ENCODE data around the gene STPG2.
"Not testable (repeated sequence)": the region's sequence is repeated elsewhere in the genome, so short reads cannot be mapped to it uniquely, and the experiment has no call there.

The STPG2 gene

DNA sequence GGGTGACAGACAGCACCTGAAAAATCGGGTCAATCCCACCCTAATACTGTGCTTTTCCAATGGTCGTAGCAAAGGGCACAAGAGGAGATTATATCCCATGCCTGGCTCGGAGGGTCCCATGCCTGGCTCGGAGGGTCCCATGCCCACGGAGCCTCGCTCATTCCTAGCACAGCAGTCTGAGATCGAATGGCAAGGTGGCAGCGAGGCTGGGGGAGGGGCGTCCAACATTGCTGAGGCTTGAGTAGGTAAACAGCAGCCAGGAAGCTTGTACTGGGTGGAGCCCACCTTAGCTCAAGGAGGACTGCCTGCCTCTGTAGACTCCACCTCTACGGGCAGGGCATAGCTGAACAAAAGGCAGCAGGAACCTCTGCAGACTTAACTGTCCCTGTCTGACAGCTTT, 365.1 kb downstream of the STPG2 start:
- no peak for DNase-seq

DNA sequence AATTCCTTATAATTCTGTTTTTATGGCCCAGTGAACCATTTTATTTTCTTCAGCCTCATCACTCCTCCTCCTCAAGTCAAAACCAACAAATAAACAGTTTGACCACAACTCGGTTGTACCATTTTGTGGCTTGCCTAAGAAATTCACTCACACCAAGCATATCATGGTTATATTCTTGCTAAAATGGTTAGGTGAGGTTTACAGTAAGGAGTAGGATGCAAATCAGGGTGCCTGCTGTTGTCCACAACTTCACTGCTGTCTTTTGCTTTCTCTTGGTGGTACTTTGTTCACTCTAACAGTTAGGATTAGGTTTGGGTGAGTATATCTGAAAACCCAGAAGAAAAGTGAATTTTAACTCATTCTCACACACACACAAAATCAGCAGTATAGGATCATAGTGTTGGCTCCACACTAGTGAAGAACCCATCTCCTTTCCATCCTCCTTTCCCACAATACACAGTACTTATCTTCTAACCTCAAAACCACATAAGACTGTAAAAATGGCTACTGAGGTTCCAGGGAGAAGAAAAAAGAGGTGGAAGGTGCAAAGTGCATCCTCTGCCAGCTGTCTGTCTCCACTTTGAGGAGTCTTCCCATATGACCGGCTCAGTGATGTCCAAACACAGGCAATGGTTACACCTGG, 368.8 kb downstream of the STPG2 start:
- no peak for DNase-seq

DNA sequence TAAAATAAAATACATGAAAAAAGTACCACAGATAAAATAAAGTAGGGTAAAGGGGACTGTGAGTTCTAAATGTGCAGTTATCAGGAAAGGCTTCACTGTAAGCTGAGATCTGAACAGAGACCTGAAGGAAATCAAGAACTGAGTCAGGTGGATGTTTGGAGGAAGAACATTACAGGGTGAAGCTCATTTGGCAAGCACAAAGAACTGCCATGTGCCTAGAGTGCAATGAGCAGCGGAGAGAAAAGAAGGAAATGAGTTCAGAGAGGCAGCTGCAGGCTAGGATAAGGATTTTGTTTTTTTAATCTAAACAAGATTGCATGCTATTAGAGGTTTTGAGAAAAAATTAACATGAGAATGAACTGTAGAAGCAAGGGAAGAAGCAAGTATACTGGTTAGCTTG, 373.1 kb downstream of the STPG2 start:
- no peak for DNase-seq

DNA sequence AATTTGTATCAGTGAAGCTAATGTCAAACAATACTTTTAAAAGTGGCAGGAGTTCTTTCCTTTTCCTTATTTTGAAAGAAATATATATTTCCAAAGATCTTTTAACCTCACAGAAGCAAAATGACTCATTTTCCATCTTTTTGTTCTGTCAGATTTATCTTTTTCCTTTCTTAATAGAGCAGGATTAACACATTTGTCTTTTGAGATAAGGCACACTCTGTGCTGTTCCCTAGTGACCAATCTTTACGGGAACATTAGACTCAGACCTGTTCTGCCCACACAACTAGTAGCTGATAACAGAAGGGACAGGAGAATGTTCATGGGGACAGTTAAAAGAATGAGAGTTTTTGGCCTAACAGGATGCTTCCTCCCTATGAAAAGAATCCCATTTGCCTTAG, 381.2 kb downstream of the STPG2 start:
- DNase-seq: no peak

DNA sequence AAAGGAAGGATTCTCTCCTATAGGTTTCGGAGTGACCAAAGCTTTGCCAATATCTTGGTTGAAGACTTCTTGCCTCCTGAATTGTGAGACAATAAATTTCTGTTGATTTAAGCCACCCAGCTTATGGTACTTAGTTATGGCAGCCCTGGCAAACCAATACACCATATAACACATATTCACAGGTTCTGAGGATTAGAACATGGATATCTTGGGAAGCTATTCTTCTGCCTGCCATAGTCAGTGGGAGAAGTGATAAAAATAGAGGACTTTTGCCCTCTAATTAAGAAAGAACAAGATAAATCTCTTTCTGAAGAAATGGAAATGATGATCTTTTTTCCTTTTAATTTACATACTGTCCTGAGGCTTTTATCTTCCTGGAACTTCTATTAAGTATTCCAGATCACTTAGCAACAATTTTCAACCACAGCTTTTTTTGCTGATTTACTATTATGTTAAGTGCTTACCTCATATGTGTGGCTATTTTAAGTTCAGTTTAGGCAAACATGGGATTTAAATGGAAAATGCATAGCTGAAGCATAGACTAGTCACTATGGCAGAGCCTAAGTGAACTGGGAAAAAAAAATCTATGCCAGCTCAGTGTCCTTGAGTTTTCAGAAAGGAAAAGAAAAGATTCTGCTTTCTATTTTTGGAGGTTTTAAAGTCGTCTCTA, 381.7 kb downstream of the STPG2 start:
- DNase-seq: no peak

DNA sequence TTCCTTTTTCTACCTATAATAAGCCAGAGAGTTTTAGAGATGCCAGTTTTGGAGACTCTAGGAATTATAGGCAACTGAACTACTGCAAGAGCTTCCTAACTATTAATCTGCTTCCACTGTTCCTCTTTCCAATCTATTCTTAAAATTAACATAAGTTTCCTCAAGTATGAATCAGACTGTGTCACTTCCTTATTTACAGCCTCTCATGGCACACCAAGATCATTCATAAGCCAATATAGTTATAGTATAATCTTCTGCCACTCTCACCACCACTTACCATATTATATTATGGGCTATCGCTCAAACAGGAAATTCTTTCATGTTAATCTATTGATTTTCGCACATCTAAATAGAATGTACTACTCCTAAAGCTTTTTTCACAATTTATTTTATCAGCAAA, 383.5 kb downstream of the STPG2 start:
- DNase-seq: no peak

DNA sequence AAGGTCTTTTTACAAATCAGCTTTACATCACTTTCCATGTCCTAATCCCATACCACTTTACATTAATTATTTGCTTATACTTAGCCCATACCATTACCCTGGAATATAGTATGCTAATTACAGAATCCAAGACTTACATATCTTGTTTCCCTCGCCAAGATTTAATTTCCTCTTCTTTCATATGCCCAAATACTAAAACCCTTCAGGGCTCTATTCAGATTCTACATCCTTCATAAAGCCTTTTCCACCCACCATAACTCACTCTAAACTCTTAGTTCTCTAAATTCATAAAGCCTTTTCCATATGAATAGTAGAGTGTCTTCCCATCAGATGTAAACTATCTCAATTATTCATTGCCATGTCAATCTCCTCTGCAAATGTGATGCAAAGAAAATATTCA, 390.7 kb downstream of the STPG2 start:
- DNase-seq: no peak

DNA sequence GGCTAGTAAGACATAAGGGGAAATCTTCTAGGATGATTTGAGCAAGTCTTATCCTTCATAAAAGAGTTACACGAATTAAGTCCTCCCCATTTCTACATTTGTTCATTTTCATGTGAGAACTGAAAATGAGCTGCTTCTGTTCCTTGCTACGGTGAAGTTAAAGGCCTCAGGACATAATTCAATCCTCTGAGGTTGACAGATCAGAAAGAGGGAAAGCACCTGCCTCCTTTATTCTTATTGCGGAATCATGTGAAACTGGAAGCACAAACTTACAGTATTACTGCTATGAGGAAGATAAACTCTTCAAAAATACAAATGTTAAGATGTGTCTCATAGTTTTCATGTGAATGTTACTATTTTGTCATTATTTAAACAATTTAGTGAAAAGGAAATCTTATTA, 395.3 kb downstream of the STPG2 start:
- DNase-seq: no peak

DNA sequence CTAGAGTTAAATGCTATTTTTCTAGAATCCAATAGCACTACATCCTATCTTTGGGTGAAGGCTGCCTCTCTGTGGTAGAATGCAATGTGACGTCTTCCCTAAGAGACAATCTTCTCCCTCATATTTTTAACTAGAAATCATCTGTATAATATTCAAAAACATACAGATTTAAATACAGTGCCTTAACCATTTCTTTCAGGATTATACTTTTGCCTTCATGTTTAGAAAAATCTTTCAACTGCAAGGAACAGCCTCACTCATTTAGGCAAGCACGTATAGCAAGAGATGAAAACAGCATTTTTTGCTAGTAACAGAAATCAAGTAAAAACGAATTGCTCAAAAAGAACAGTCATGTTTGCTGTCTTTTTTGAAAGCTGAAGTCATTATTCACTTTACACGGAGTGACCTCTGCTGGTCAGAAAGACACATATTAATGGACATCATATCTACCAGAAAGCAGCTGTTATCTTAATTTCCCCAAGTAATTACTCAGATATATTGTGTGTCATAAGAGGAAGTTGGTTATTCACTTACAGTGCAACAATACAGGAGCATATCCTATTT, 422.3 kb downstream of the STPG2 start:
- peak; percentile 51 for DNase-seq

DNA sequence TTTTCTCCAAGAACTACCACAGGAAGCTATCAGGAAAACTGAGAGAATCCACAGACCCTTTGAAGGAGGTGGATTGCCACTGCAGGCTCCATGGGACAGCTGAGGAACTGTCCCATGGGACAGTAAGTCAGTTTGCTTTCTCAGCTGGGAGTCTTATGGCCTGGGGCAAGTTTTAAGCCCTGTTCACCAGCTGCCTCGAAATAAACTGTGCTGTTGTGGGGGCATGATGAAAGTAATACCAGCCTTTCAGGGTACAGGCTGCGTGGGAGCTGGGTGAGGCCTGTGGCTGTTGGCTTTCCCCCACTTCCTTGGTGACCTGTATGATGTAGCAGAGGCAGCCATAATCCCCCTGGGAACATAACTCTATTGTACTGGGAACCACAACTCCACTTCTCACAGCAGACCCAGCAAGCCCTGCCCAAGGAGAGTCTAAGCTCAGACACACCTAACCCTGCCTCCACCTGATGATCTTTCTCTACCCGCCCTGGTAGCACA, 452.1 kb downstream of the STPG2 start:
- no peak for DNase-seq

DNA sequence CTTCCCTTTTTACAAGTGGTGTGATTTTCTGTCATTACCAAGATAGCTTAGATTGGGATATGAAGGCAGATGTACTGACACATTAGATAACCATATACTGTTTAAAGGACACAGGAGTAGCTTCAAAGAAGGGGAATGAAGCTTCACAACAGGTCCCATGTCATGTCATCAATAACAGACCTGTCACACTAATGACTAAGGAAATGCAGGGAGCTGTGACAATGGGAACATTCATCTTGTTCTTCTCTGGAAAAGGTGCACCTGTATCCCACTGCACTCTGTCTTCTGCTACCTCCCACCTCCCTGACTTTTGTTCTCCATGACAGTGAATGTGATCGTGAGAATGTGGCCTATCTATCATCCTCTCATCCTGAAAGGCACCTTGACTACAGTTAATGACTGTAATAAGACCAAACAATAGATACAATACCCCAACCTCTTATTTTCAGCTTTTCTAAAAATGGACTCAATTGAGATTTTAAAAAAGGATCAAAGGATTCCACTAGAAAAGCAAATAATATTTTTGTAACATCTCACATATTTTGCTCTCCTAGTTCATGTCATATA, 472.5 kb downstream of the STPG2 start:
- DNase-seq: no peak

DNA sequence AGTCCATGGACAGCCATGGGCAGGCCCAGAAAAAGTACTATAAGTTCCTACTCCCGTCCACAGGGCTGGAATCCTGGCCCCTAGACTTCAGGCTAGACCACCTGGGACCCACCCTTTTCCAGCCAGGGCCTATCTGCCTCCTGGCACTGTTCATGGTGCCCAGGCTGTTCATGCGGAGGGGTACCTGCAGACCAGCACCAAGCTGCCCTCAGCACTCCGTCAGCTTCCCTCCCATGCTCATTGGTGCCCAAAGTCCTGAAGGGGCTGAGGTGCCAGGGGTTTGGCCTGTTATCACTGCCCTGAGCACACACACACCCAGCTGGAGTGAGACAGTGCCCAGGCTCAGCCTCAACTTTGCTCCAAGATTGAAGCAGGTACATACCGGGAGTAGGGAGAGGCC, 477.7 kb downstream of the STPG2 start:
- DNase-seq: no peak

DNA sequence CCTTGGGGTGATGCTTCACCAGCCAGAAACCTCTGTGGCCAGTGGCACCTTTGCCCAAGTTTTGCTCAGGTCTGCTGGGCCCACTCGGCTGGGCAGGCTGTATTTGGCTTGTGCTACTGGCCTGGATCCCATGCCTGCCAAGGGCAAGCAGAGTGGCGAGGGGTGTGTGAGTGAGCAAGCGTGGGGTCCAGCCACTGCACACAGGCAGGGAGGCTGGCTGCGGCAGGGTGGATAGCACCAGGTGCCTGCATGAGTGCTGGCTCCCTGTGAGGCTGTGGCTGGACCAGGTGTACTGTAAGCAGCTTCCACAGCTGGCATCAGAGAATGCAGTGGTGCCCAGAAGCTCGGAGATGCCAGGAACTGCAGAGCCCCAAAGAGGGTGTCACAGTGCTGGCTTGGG, 478.5 kb downstream of the STPG2 start:
- DNase-seq: no peak

DNA sequence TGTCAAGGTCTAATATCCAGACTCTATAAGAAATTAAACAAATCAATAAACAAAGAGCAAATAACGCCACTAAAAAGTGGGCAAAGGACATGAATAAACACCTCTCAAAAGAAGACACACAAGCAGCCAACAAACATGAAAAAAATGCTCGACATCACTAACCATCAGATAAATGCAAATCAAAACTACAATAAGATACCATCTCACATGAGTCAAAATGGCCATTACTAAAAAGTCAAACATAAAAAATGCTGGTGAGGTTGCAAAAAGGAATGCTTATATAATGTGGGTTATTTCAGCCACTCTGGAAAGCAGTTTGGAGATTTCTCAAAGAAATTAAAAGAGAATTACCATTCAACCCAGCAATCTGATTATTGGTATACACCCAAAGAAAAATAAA, 481.1 kb downstream of the STPG2 start:
- DNase-seq: no peak

DNA sequence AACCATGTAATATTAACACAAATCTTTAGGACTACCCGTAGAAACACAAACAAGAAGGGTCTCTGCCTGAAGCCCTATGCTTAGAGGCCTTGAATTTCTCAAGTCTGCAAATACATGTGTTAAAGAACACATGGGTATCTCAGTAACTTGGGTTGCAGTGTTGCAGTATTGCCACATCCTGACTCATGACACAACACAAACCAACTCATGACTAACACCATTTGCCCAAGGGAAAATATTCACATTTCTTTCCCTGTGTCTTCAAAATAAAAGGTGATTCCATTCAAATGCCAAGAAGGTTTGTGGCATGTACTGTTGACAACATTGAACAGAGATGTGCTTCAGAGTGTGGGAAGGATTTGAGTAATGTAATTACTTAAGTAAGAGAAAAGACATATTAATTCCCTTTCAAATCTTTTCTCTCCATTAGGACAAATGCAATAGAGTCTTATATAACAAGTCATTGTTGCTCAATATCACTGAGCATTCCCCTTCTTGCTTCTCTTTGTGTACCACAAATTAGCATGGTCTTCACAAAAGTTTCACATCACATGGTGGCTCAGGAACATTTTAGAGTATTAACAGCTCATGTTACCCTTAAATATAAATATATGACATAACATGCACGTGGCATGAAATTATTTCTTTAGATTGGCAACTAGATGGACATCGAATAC, 487.1 kb downstream of the STPG2 start:
- peak; percentile 40 for DNase-seq

DNA sequence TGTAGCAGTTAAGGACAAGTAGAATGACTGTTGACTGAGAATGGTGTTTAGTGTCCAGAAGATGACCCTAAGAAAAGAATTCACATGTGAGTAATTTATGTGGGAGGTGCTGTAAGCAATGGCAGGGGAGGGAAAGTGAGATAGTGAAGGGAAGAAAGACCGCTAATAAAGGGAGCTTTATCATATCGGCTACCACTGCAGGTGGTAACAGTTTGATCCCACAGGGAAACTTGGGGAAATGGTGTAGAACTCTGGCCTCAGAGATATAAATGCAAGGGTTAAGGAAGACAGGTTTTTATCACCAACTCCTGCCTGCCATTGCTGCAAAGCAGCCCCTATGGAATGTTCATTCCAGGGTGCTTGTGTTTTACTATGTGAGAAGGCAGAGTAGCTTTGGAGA, 489.6 kb downstream of the STPG2 start:
- no peak for DNase-seq

DNA sequence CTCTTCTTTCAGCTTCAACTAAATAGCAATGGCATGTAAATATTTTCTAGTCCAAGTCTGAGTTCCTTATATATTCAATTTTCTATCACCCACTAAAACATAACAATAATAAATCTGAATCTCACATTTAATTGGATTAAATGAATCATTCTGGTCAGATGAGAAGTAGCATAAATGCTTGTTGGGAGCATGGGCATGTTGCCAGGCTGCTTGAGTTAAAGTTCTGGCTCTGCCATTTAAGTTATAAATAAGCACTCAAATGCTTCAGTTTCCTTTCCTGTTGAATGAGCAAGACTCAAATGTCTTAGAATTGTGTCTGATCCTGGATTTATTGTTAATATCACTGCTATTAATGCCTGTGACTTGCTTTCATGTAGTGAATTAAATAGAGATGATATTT, 496.3 kb downstream of the STPG2 start:
- no peak for DNase-seq

DNA sequence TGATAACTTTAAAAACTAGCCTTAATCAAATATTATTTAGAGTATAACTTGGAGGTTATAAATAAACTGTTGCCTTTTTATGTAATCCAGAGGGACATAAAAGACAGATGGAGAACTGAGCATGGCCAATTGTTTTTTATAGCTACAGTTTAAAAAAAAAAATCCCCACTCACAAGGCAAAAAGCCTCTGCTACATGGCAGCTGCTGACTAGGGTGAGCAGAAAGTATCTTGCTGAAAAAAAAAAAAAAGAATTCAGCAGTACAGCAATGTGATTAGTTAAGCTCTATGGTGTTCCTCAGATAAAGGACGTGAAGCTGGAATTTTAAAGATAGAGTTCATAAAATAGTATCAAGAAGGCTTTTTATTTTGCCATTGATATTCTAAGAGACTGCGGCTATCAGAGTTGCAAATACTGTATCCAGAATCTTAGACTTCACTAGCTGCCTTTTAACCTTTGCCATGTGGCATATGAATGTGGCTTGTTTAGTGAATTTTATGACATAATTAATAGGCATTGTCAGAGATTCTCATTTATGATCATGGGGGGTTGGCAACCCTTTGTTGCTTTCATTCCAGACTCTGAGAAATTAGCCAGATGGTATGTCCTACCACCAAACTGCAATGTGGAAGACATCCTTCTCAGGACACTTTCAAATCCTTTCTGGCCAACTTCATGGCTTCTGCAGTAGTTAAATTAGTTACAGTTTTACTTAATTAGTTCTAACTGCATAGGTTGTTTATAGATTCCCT, 498.0 kb downstream of the STPG2 start:
- no peak for DNase-seq

DNA sequence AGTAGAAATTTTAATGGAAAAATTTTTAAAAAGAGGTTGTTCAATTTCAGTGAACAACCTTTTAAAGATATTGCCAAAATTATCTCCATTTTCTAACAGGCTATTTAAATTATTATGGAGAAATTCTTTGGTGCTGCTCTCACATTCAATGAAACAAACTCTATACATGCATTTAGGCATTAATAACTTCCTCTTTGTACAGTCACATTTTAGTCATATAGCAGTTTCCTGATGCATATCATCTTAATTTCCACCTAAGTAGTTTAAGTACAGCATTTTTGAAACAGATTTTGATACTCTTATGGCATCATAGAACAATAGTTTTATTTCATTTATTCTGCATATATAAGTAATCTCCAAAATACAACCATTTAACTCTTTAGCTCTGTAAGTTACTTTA, 500.1 kb downstream of the STPG2 start:
- DNase-seq: no peak

DNA sequence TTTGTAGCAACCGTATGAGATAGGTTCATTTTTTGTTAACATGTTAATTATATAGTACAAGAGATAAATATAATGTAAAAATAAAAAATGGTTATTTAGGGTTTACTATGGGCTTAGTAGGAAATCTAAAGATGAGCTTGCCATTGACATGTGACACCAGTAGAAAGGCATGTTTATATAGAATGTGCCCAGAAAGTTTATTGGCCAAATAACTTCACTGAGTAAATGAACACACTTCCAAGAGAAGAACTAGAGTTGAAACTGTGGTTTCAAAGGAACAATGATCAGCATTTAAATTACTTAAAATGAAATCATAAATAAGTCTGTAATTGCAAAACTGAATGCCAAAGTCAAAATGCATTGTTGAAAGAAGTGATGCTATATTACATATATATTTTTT, 503.3 kb downstream of the STPG2 start:
- DNase-seq: no peak

DNA sequence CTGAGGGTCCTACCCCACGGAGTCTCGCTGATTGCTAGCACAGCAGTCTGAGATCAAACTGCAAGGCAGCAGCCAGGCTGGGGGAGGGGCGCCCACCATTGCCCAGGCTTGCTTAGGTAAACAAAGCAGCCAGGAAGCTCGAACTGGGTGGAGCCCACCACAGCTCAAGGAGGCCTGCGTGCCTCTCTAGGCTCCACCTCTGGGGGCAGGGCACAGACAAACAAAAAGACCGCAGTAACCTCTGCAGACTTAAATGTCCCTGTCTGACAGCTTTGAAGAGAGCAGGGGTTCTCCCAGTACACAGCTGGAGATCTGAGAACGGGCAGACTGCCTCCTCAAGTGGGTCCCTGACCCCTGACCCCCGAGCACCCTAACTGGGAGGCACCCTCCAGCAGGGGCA, 509.4 kb downstream of the STPG2 start:
- DNase-seq: not testable (repeated sequence)

DNA sequence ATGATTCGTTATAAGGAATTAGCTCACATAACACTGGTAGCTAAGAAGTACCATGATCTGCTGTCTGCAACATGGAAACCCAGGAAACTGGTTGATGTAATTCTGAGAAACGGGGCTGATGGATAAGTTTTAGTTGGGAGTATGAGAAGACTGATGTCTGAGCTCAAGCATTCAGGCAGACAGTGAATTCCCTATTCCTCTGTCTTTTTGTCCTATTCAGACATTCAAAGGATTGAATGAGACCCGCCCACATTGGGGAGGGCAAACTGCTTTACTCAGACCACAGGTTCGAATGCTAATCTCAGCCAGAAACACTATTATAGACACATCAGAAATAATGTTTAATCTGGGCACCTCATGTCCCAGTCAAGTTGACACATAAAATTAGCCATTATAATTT, 515.5 kb downstream of the STPG2 start:
- DNase-seq: no peak

DNA sequence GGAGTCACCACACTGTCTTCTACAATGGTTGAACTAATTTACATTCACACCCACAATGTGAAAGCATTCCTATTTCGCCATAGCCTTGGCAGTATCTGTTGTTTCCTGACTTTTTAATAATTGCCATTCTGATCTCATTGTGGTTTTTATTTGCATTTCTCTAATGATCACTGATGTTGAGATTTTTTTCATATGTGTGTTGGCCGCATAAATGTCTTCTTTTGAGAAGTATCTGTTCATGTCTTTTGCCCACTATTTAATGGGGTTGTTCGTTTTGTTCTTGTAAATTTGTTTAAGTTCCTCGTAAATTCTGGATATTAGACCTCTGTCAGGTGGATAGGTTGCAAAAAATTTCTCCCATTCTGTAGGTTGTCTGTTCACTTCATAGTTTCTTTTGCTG, 519.1 kb downstream of the STPG2 start:
- no peak for DNase-seq

All from kidney glomerular epithelial cell (primary cell).